Activated CD4-positive, alpha-beta T cell treated with anti-CD3 and anti-CD28 coated beads, Interleukin-2, amount 50 U/mL, for 4 hours (primary cell): ENCODE data around the gene PPEF2.
"Not testable (repeated sequence)": the region's sequence is repeated elsewhere in the genome, so short reads cannot be mapped to it uniquely, and the experiment has no call there.

Source experiments
- DNase-seq, 2 experiments: peaks; one replicate each; pipeline ENCODE4 v3.0.0-alpha.2; 2020

The PPEF2 gene

GRCh38 chr4:75902352-75902751 is at the start of gene PPEF2:
TSS of gene PPEF2 (minus strand) at chr4:75902452. CDS start at chr4:75896325, 6,127 bp downstream.
- DNase-seq, result no peak

- no peak for DNase-seq
These were observed 48.1 kb upstream of the PPEF2 start for GRCh38 chr4:75950213-75950815.

- DNase-seq, result no peak
These were observed 46.7 kb upstream of the PPEF2 start for GRCh38 chr4:75948822-75949444.

- DNase-seq, result peak; percentile 71 to 74
These were observed 38.5 kb upstream of the PPEF2 start, which contains the start of gene NAAA for GRCh38 chr4:75940692-75941253. TSS of gene NAAA (minus strand) at chr4:75941013. CDS start at chr4:75940949, 64 bp downstream.

GRCh38 chr4:75939890-75940691 is 37.8 kb upstream of the PPEF2 start:
- DNase-seq, result peak; percentile 74 to 77

- no peak for DNase-seq
These were observed 33.4 kb upstream of the PPEF2 start for GRCh38 chr4:75935628-75936027.

- DNase-seq, result no peak
These were observed 27.9 kb upstream of the PPEF2 start for GRCh38 chr4:75930152-75930551.

- DNase-seq, result not testable (repeated sequence)
These were observed 22.7 kb upstream of the PPEF2 start for GRCh38 chr4:75924916-75925315.

GRCh38 chr4:75924309-75924827 is 22.1 kb upstream of the PPEF2 start:
- DNase-seq, result no peak

- no peak for DNase-seq
These were observed 20.3 kb upstream of the PPEF2 start for GRCh38 chr4:75922588-75922987.

- no peak for DNase-seq
These were observed 19.7 kb upstream of the PPEF2 start for GRCh38 chr4:75921910-75922309.

GRCh38 chr4:75920327-75920726 is 18.1 kb upstream of the PPEF2 start:
- no peak for DNase-seq

GRCh38 chr4:75919920-75920319 is 17.7 kb upstream of the PPEF2 start:
- no peak for DNase-seq

- peak in 1 of 2 experiments; percentile 8 for DNase-seq
These were observed 13.9 kb upstream of the PPEF2 start for GRCh38 chr4:75916091-75916661.

GRCh38 chr4:75912968-75913367 is 10.7 kb upstream of the PPEF2 start:
- DNase-seq, result no peak

GRCh38 chr4:75910831-75911230 is 8.6 kb upstream of the PPEF2 start:
- not testable (repeated sequence) for DNase-seq

- DNase-seq, result no peak
These were observed 7.2 kb upstream of the PPEF2 start for GRCh38 chr4:75909405-75909804.

- no peak for DNase-seq
These were observed 6.3 kb upstream of the PPEF2 start for GRCh38 chr4:75908555-75908954.

- DNase-seq, result no peak
These were observed 5.7 kb upstream of the PPEF2 start for GRCh38 chr4:75907966-75908365.

- DNase-seq, result no peak
These were observed 1.8 kb upstream of the PPEF2 start for GRCh38 chr4:75904076-75904475.

- DNase-seq, result no peak
These were observed 3.7 kb downstream of the PPEF2 start for GRCh38 chr4:75898536-75898935.

- no peak for DNase-seq
These were observed 6.4 kb downstream of the PPEF2 start for GRCh38 chr4:75895744-75896314.

- DNase-seq, result no peak
These were observed 9.7 kb downstream of the PPEF2 start for GRCh38 chr4:75892508-75892907.
